SH-SY5Y (cell line): ENCODE measurements around the gene NEMP2.

ENCODE experiments used
- GATA2 ChIP-seq: IDR thresholded peaks from 2 replicates; pipeline ENCODE4 v1.6.1; 2011; ENCODE audit warnings: mild to moderate bottlenecking, low read depth, low read length
- GATA3 ChIP-seq: IDR thresholded peaks from 2 replicates; pipeline ENCODE4 v1.6.1; 2011; ENCODE audit warnings: low read depth, mild to moderate bottlenecking, low read length, moderate library complexity

- TF ChIP-seq GATA3 (no peak), GATA2 (no peak)
Measured at GRCh38 chr2:190458352-190459107, 76.0 kb downstream of the NEMP2 start.
